ENCODE data around the gene HAP1.
"Not testable (repeated sequence)": the region's sequence is repeated elsewhere in the genome, so short reads cannot be mapped to it uniquely, and the experiment has no call there.

HAP1 gene

GRCh38 chr17:41685753-41686152 is 48.7 kb downstream of the HAP1 start:
- H3K36me3 ChIP-seq (ENCODE audit: control insufficient read depth, insufficient read depth, low read length) = peaks cover 18% of the 10 kb centered on the region
- not testable (repeated sequence) for H3K9me3 ChIP-seq (ENCODE audit: control insufficient read depth, low read length); H3K4me3 ChIP-seq (ENCODE audit: insufficient read depth, low read depth, low read length, poor library complexity, severe bottlenecking); H3K27me3 ChIP-seq (replicated peaks; ENCODE audit: control insufficient read depth, insufficient read depth, low read length, poor library complexity, severe bottlenecking); DNase-seq; H3K27ac ChIP-seq (ENCODE audit: insufficient read depth, low read length, poor library complexity, severe bottlenecking)
- H3K4me1 ChIP-seq (ENCODE audit: control insufficient read depth, insufficient read depth, low read length, poor library complexity, severe bottlenecking) = peaks cover 18% of the 10 kb centered on the region

GRCh38 chr17:41684035-41684434 is 50.4 kb downstream of the HAP1 start:
- H3K27ac ChIP-seq (ENCODE audit: insufficient read depth, low read length, poor library complexity, severe bottlenecking) = no peak overlapping the region
- no peak for DNase-seq

GRCh38 chr17:41683441-41684007 is 50.9 kb downstream of the HAP1 start:
- H3K27me3 ChIP-seq (replicated peaks; ENCODE audit: control insufficient read depth, insufficient read depth, low read length, poor library complexity, severe bottlenecking) = no peaks in the 10 kb centered on the region
- DNase-seq = no peak
- H3K27ac ChIP-seq (ENCODE audit: insufficient read depth, low read length, poor library complexity, severe bottlenecking) = no peak overlapping the region
- no peak overlapping the region for H3K4me3 ChIP-seq (ENCODE audit: insufficient read depth, low read depth, low read length, poor library complexity, severe bottlenecking)
- no peaks in the 10 kb centered on the region for H3K9me3 ChIP-seq (ENCODE audit: control insufficient read depth, low read length)
- peaks cover 13% of the 10 kb centered on the region for H3K4me1 ChIP-seq (ENCODE audit: control insufficient read depth, insufficient read depth, low read length, poor library complexity, severe bottlenecking)
- H3K36me3 ChIP-seq (ENCODE audit: control insufficient read depth, insufficient read depth, low read length) = no peaks in the 10 kb centered on the region

More at GRCh38 chr17:41684035-41684434, 50.4 kb downstream of the HAP1 start:
- Histone ChIP-seq H3K4me3 (ENCODE audit: insufficient read depth, low read depth, low read length, poor library complexity, severe bottlenecking) (no peak overlapping the region), H3K36me3 (ENCODE audit: control insufficient read depth, insufficient read depth, low read length) (peaks cover 3% of the 10 kb centered on the region), H3K4me1 (ENCODE audit: control insufficient read depth, insufficient read depth, low read length, poor library complexity, severe bottlenecking) (peaks cover 13% of the 10 kb centered on the region), H3K27me3 (replicated peaks; ENCODE audit: control insufficient read depth, insufficient read depth, low read length, poor library complexity, severe bottlenecking) (no peaks in the 10 kb centered on the region), H3K9me3 (ENCODE audit: control insufficient read depth, low read length) (no peaks in the 10 kb centered on the region)

- no peaks in the 10 kb centered on the region for H3K36me3 ChIP-seq (ENCODE audit: control insufficient read depth, insufficient read depth, low read length)
- H3K9me3 ChIP-seq (ENCODE audit: control insufficient read depth, low read length) = no peaks in the 10 kb centered on the region
- H3K27me3 ChIP-seq (replicated peaks; ENCODE audit: control insufficient read depth, insufficient read depth, low read length, poor library complexity, severe bottlenecking) = no peaks in the 10 kb centered on the region
- no peak overlapping the region for H3K4me3 ChIP-seq (ENCODE audit: insufficient read depth, low read depth, low read length, poor library complexity, severe bottlenecking)
- H3K27ac ChIP-seq (ENCODE audit: insufficient read depth, low read length, poor library complexity, severe bottlenecking) = no peak overlapping the region
- peaks cover 7% of the 10 kb centered on the region for H3K4me1 ChIP-seq (ENCODE audit: control insufficient read depth, insufficient read depth, low read length, poor library complexity, severe bottlenecking)
- DNase-seq = no peak
Measured at GRCh38 chr17:41682631-41683030, 51.8 kb downstream of the HAP1 start.

- Histone ChIP-seq H3K4me3 (ENCODE audit: insufficient read depth, low read depth, low read length, poor library complexity, severe bottlenecking) (no peak overlapping the region), H3K27ac (ENCODE audit: insufficient read depth, low read length, poor library complexity, severe bottlenecking) (no peak overlapping the region), H3K4me1 (ENCODE audit: control insufficient read depth, insufficient read depth, low read length, poor library complexity, severe bottlenecking) (peaks cover 4% of the 10 kb centered on the region), H3K27me3 (replicated peaks; ENCODE audit: control insufficient read depth, insufficient read depth, low read length, poor library complexity, severe bottlenecking) (no peaks in the 10 kb centered on the region), H3K36me3 (ENCODE audit: control insufficient read depth, insufficient read depth, low read length) (no peaks in the 10 kb centered on the region), H3K9me3 (ENCODE audit: control insufficient read depth, low read length) (no peaks in the 10 kb centered on the region)
- no peak for DNase-seq
Measured at GRCh38 chr17:41681776-41682175, 52.7 kb downstream of the HAP1 start.

- H3K4me3 ChIP-seq (ENCODE audit: insufficient read depth, low read depth, low read length, poor library complexity, severe bottlenecking) = no peak overlapping the region
- H3K9me3 ChIP-seq (ENCODE audit: control insufficient read depth, low read length) = no peaks in the 10 kb centered on the region
- H3K27ac ChIP-seq (ENCODE audit: insufficient read depth, low read length, poor library complexity, severe bottlenecking) = no peak overlapping the region
Measured at GRCh38 chr17:41680426-41681040, 53.9 kb downstream of the HAP1 start.

GRCh38 chr17:41679740-41680425 is 54.6 kb downstream of the HAP1 start:
- no peak for DNase-seq
- no peaks in the 10 kb centered on the region for H3K36me3 ChIP-seq (ENCODE audit: control insufficient read depth, insufficient read depth, low read length)
- no peaks in the 10 kb centered on the region for H3K9me3 ChIP-seq (ENCODE audit: control insufficient read depth, low read length)
- no peaks in the 10 kb centered on the region for H3K27me3 ChIP-seq (replicated peaks; ENCODE audit: control insufficient read depth, insufficient read depth, low read length, poor library complexity, severe bottlenecking)
- H3K4me3 ChIP-seq (ENCODE audit: insufficient read depth, low read depth, low read length, poor library complexity, severe bottlenecking) = no peak overlapping the region
- H3K4me1 ChIP-seq (ENCODE audit: control insufficient read depth, insufficient read depth, low read length, poor library complexity, severe bottlenecking) = peaks cover 4% of the 10 kb centered on the region
- H3K27ac ChIP-seq (ENCODE audit: insufficient read depth, low read length, poor library complexity, severe bottlenecking) = peak overlapping the region; percentile 80

More at GRCh38 chr17:41680426-41681040, 53.9 kb downstream of the HAP1 start:
- Histone ChIP-seq H3K27me3 (replicated peaks; ENCODE audit: control insufficient read depth, insufficient read depth, low read length, poor library complexity, severe bottlenecking) (no peaks in the 10 kb centered on the region), H3K4me1 (ENCODE audit: control insufficient read depth, insufficient read depth, low read length, poor library complexity, severe bottlenecking) (peaks cover 4% of the 10 kb centered on the region), H3K36me3 (ENCODE audit: control insufficient read depth, insufficient read depth, low read length) (no peaks in the 10 kb centered on the region)
- no peak for DNase-seq

GRCh38 chr17:41678907-41679739 is 55.3 kb downstream of the HAP1 start:
- Histone ChIP-seq H3K36me3 (ENCODE audit: control insufficient read depth, insufficient read depth, low read length) (no peaks in the 10 kb centered on the region), H3K4me3 (ENCODE audit: insufficient read depth, low read depth, low read length, poor library complexity, severe bottlenecking) (peak overlapping the region; percentile 52), H3K9me3 (ENCODE audit: control insufficient read depth, low read length) (no peaks in the 10 kb centered on the region), H3K4me1 (ENCODE audit: control insufficient read depth, insufficient read depth, low read length, poor library complexity, severe bottlenecking) (peaks cover 4% of the 10 kb centered on the region), H3K27ac (ENCODE audit: insufficient read depth, low read length, poor library complexity, severe bottlenecking) (peak overlapping the region; percentile 80), H3K27me3 (replicated peaks; ENCODE audit: control insufficient read depth, insufficient read depth, low read length, poor library complexity, severe bottlenecking) (no peaks in the 10 kb centered on the region)
- peak; percentile 41 to 58 (median 41) for DNase-seq

GRCh38 chr17:41678411-41678906 is 56.0 kb downstream of the HAP1 start:
- H3K4me3 ChIP-seq (ENCODE audit: insufficient read depth, low read depth, low read length, poor library complexity, severe bottlenecking) = peak overlapping the region; percentile 52
- H3K4me1 ChIP-seq (ENCODE audit: control insufficient read depth, insufficient read depth, low read length, poor library complexity, severe bottlenecking) = peaks cover 4% of the 10 kb centered on the region
- no peaks in the 10 kb centered on the region for H3K9me3 ChIP-seq (ENCODE audit: control insufficient read depth, low read length)
- DNase-seq = no peak
- peak overlapping the region; percentile 80 for H3K27ac ChIP-seq (ENCODE audit: insufficient read depth, low read length, poor library complexity, severe bottlenecking)
- no peaks in the 10 kb centered on the region for H3K36me3 ChIP-seq (ENCODE audit: control insufficient read depth, insufficient read depth, low read length)
- H3K27me3 ChIP-seq (replicated peaks; ENCODE audit: control insufficient read depth, insufficient read depth, low read length, poor library complexity, severe bottlenecking) = no peaks in the 10 kb centered on the region
